ENCODE data around the gene MISFA.

GRCh38 chr11:18564149-18564548, 35.4 kb upstream of the MISFA start:
- TF ChIP-seq CTCF (IDR thresholded peaks at IDR 0.05; ENCODE audit: low read depth, low read length, poor library complexity, severe bottlenecking): no peak
- no peak for TF ChIP-seq EZH2phosphoT487 (IDR thresholded peaks at IDR 0.05; ENCODE audit: borderline replicate concordance, low read length)
